MM.1S (cell line): ENCODE data around the gene BTD.

ENCODE experiments used
- DNase-seq: peaks from one replicate; pipeline ENCODE4 v3.0.0-alpha.2; 2015
- H2AFZ ChIP-seq: fragments of 300-600 bp; sonication (generic); 2 replicates; pipeline ENCODE4 v1.6.0; 2016; ENCODE audit warnings: antibody characterized with exemption, low read length
- H3F3A ChIP-seq: fragments of 300-600 bp; sonication (generic); 2 replicates; pipeline ENCODE4 v1.6.1; 2016; ENCODE audit warnings: mild to moderate bottlenecking, antibody characterized with exemption, low read length, moderate library complexity, mixed read lengths; ENCODE audit not compliant: insufficient read depth
- H3K27ac ChIP-seq: fragments of 300-600 bp; sonication (generic); 2 replicates; pipeline ENCODE4 v1.5.1; 2016; ENCODE audit warnings: mild to moderate bottlenecking, low read length
- H3K27me3 ChIP-seq: fragments of 300-600 bp; sonication (generic); replicated peaks from 2 replicates; pipeline ENCODE4 v1.6.0; 2016; ENCODE audit warnings: low read length; ENCODE audit not compliant: insufficient read depth
- H3K36me3 ChIP-seq: fragments of 300-600 bp; sonication (generic); replicated peaks from 2 replicates; pipeline ENCODE4 v1.6.1; 2016; ENCODE audit warnings: mild to moderate bottlenecking, low read length, mixed read lengths; ENCODE audit not compliant: insufficient read depth
- H3K4me1 ChIP-seq: fragments of 300-600 bp; sonication (generic); 2 replicates; pipeline ENCODE4 v1.6.1; 2016; ENCODE audit warnings: low read length, mixed read lengths
- H3K4me2 ChIP-seq: fragments of 300-600 bp; sonication (generic); 2 replicates; pipeline ENCODE4 v1.6.0; 2016; ENCODE audit warnings: low read depth, low read length
- H3K4me3 ChIP-seq: fragments of 300-600 bp; sonication (generic); 2 replicates; pipeline ENCODE4 v1.5.1; 2016; ENCODE audit warnings: low read length, mixed read lengths
- H3K79me2 ChIP-seq: fragments of 300-600 bp; sonication (generic); 2 replicates; pipeline ENCODE4 v1.6.1; 2016; ENCODE audit warnings: mixed run types, low read length, mixed read lengths
- H3K9ac ChIP-seq: fragments of 300-600 bp; sonication (generic); 2 replicates; pipeline ENCODE4 v1.6.1; 2016; ENCODE audit warnings: low read length, mixed read lengths
- H3K9me2 ChIP-seq: fragments of 300-600 bp; sonication (generic); replicated peaks from 2 replicates; pipeline ENCODE4 v1.6.1; 2016; ENCODE audit warnings: mild to moderate bottlenecking, low read length, mixed read lengths; ENCODE audit not compliant: insufficient read depth
- H3K9me3 ChIP-seq: fragments of 300-600 bp; sonication (generic); replicated peaks from 2 replicates; pipeline ENCODE4 v1.6.1; 2016; ENCODE audit warnings: mild to moderate bottlenecking, low read length, mixed read lengths; ENCODE audit not compliant: insufficient read depth
- H4K20me1 ChIP-seq: fragments of 300-600 bp; sonication (generic); 2 replicates; pipeline ENCODE4 v1.6.1; 2016; ENCODE audit warnings: mild to moderate bottlenecking, low read length, moderate library complexity, mixed read lengths; ENCODE audit not compliant: insufficient read depth
- EZH2 ChIP-seq: fragments of 300-600 bp; sonication (generic); optimal IDR thresholded peaks from 2 replicates; pipeline ENCODE3; 2017; ENCODE audit warnings: low read depth, mild to moderate bottlenecking, antibody characterized with exemption, low read length, mixed read lengths
- EZH2phosphoT487 ChIP-seq: fragments of 300-600 bp; sonication (generic); IDR thresholded peaks from 2 replicates; pipeline ENCODE4 v1.6.1; 2018; ENCODE audit warnings: antibody characterized with exemption, low read length
- TF ChIP-seq, protein P1 (sequence below): fragments of 300-600 bp; sonication (generic); IDR thresholded peaks from 2 replicates; pipeline ENCODE4 v1.5.1; 2016; ENCODE audit warnings: antibody characterized with exemption, low read length, mixed read lengths

The BTD gene

DNA sequence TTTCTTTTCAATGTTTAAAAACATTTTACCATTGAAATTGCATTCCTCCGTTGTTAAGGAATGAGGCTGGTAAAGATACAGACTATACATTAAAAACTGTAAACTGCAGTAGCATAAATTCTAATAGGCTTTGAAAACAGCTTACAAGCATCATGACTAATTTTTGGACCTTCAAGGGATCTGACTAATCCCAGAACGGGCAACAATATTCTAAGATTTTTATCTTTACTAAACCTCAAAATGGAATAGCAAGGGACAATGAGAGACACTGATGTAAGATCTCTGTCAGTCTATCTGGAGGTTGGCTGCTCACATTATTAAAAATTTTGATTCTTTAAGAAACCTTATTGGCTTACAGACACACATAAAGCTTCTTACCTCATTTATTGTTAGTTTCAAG, 74.7 kb downstream of the BTD start:
- Histone ChIP-seq H3F3A (no peaks in the 10 kb centered on the region), H3K36me3 (peaks cover 12% of the 10 kb centered on the region; the same call in 1 of the 2 replicates)

DNA sequence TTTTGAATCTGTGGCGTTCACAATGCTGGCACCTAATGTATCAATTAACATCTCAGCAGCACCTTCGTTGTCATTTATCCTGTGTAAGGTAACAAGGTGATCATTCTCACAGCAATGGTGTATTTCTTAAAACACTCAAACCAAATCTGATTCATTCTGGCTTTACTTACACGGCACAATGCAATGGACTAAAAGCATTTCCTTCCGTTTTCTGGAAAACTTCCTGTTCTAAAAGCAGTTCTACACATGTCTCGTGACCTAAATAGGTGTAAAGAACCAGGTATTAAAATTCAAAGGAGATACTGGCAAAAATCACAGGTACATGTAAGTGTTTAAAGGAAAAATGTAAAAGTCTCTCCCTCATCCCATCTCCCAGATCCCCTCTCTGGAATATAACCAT, 77.8 kb downstream of the BTD start:
- Histone ChIP-seq H3K36me3 (peaks cover 12% of the 10 kb centered on the region; the same call in 1 of the 2 replicates), H3K4me1 (0 out of 2 replicates have a peak, but pooled peaks cover 3% of the 10 kb centered on the region), H2AFZ (no peak overlapping the region), H3K27ac (no peak overlapping the region), H4K20me1 (no peaks in the 10 kb centered on the region), H3K27me3 (no peaks in the 10 kb centered on the region), H3K4me3 (no peak overlapping the region), H3K9ac (no peak overlapping the region), H3K9me3 (no peaks in the 10 kb centered on the region), H3K4me2 (no peak overlapping the region), H3K9me2 (no peaks in the 10 kb centered on the region), H3K79me2 (no peaks in the 10 kb centered on the region), H3F3A (0 out of 2 replicates have a peak, but pooled peaks cover 4% of the 10 kb centered on the region)
- TF ChIP-seq EZH2 (no peak), EZH2phosphoT487 (no peak)
- TF ChIP-seq, protein P1, sequence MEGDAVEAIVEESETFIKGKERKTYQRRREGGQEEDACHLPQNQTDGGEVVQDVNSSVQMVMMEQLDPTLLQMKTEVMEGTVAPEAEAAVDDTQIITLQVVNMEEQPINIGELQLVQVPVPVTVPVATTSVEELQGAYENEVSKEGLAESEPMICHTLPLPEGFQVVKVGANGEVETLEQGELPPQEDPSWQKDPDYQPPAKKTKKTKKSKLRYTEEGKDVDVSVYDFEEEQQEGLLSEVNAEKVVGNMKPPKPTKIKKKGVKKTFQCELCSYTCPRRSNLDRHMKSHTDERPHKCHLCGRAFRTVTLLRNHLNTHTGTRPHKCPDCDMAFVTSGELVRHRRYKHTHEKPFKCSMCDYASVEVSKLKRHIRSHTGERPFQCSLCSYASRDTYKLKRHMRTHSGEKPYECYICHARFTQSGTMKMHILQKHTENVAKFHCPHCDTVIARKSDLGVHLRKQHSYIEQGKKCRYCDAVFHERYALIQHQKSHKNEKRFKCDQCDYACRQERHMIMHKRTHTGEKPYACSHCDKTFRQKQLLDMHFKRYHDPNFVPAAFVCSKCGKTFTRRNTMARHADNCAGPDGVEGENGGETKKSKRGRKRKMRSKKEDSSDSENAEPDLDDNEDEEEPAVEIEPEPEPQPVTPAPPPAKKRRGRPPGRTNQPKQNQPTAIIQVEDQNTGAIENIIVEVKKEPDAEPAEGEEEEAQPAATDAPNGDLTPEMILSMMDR = no peak
- DNase-seq = no peak

More for the DNA sequence above, 74.7 kb downstream of the BTD start:
- Histone ChIP-seq H3K4me1 (no peaks in the 10 kb centered on the region), H2AFZ (no peak overlapping the region), H3K27ac (no peak overlapping the region), H3K9ac (no peak overlapping the region), H3K27me3 (no peaks in the 10 kb centered on the region), H4K20me1 (no peaks in the 10 kb centered on the region), H3K4me3 (no peak overlapping the region), H3K9me3 (no peaks in the 10 kb centered on the region), H3K9me2 (no peaks in the 10 kb centered on the region), H3K4me2 (no peak overlapping the region), H3K79me2 (no peaks in the 10 kb centered on the region)
- TF ChIP-seq EZH2 (no peak), EZH2phosphoT487 (no peak)
- TF ChIP-seq, protein P1 = no peak
- no peak for DNase-seq

- H2AFZ ChIP-seq = no peak overlapping the region
- 0 out of 2 replicates have a peak, but pooled peaks cover 3% of the 10 kb centered on the region for H3K4me1 ChIP-seq
- peaks cover 18% of the 10 kb centered on the region; the same call in 1 of the 2 replicates for H3K36me3 ChIP-seq
- no peak for DNase-seq
- no peaks in the 10 kb centered on the region for H3K27me3 ChIP-seq
- no peak overlapping the region for H3K4me3 ChIP-seq
- H3K27ac ChIP-seq = no peak overlapping the region
- no peak overlapping the region for H3K9ac ChIP-seq
- H3K4me2 ChIP-seq = no peak overlapping the region
- H3K79me2 ChIP-seq = no peaks in the 10 kb centered on the region
- TF ChIP-seq, protein P1 = no peak
- TF ChIP-seq EZH2phosphoT487 (no peak), EZH2 (no peak)
- H4K20me1 ChIP-seq = no peaks in the 10 kb centered on the region
- 0 out of 2 replicates have a peak, but pooled peaks cover 4% of the 10 kb centered on the region for H3F3A ChIP-seq
- H3K9me2 ChIP-seq = no peaks in the 10 kb centered on the region
- H3K9me3 ChIP-seq = no peaks in the 10 kb centered on the region
Measured at GRCh38 chr3:15681668-15682067, 80.1 kb downstream of the BTD start.
